ENCODE results near the gene ATP6V0A4.
"Not testable (repeated sequence)": the region's sequence is repeated elsewhere in the genome, so short reads cannot be mapped to it uniquely, and the experiment has no call there.

ATP6V0A4 gene

GRCh38 chr7:138801256-138801655 lies 3.3 kb upstream of the ATP6V0A4 start:
- peaks cover 7% of the 10 kb centered on the region for H3K4me1 ChIP-seq (ENCODE audit: control insufficient read depth, low read depth, low read length)
- no peak overlapping the region for H3K4me3 ChIP-seq (ENCODE audit: low read length)
- H3K9me3 ChIP-seq (ENCODE audit: control insufficient read depth, low read depth, low read length), result no peaks in the 10 kb centered on the region
- no peak overlapping the region for H3K9ac ChIP-seq (ENCODE audit: low read length)
- peaks cover 10% of the 10 kb centered on the region for H3K27me3 ChIP-seq (ENCODE audit: control insufficient read depth, insufficient read depth, low read length)
- no peak overlapping the region for H3K27ac ChIP-seq (ENCODE audit: low read length)
- H3K36me3 ChIP-seq (ENCODE audit: control insufficient read depth, low read depth, low read length), result no peaks in the 10 kb centered on the region

GRCh38 chr7:138799336-138800000 lies 1.5 kb upstream of the ATP6V0A4 start:
- H3K4me3 ChIP-seq (ENCODE audit: low read length), result no peak overlapping the region
- H3K27me3 ChIP-seq (ENCODE audit: control insufficient read depth, insufficient read depth, low read length), result peaks cover 10% of the 10 kb centered on the region
- no peak overlapping the region for H3K9ac ChIP-seq (ENCODE audit: low read length)
- no peak overlapping the region for H3K27ac ChIP-seq (ENCODE audit: low read length)
- peaks cover 8% of the 10 kb centered on the region for H3K4me1 ChIP-seq (ENCODE audit: control insufficient read depth, low read depth, low read length)
- H3K36me3 ChIP-seq (ENCODE audit: control insufficient read depth, low read depth, low read length), result no peaks in the 10 kb centered on the region
- H3K9me3 ChIP-seq (ENCODE audit: control insufficient read depth, low read depth, low read length), result no peaks in the 10 kb centered on the region

GRCh38 chr7:138798836-138799235 lies 840 bp upstream of the ATP6V0A4 start:
- peaks cover 14% of the 10 kb centered on the region for H3K4me1 ChIP-seq (ENCODE audit: control insufficient read depth, low read depth, low read length)
- H3K9ac ChIP-seq (ENCODE audit: low read length), result no peak overlapping the region
- H3K27me3 ChIP-seq (ENCODE audit: control insufficient read depth, insufficient read depth, low read length), result peaks cover 10% of the 10 kb centered on the region
- H3K9me3 ChIP-seq (ENCODE audit: control insufficient read depth, low read depth, low read length), result no peaks in the 10 kb centered on the region
- H3K36me3 ChIP-seq (ENCODE audit: control insufficient read depth, low read depth, low read length), result no peaks in the 10 kb centered on the region
- no peak overlapping the region for H3K27ac ChIP-seq (ENCODE audit: low read length)
- no peak overlapping the region for H3K4me3 ChIP-seq (ENCODE audit: low read length)

GRCh38 chr7:138797046-138797445 lies 950 bp downstream of the ATP6V0A4 start:
- not testable (repeated sequence) for H3K9me3 ChIP-seq (ENCODE audit: control insufficient read depth, low read depth, low read length); H3K9ac ChIP-seq (ENCODE audit: low read length); H3K36me3 ChIP-seq (ENCODE audit: control insufficient read depth, low read depth, low read length); H3K4me3 ChIP-seq (ENCODE audit: low read length); H3K27me3 ChIP-seq (ENCODE audit: control insufficient read depth, insufficient read depth, low read length); H3K27ac ChIP-seq (ENCODE audit: low read length)
- peaks cover 14% of the 10 kb centered on the region for H3K4me1 ChIP-seq (ENCODE audit: control insufficient read depth, low read depth, low read length)

GRCh38 chr7:138796038-138796615 lies 1.9 kb downstream of the ATP6V0A4 start:
- H3K9me3 ChIP-seq (ENCODE audit: control insufficient read depth, low read depth, low read length), result no peaks in the 10 kb centered on the region
- H3K4me1 ChIP-seq (ENCODE audit: control insufficient read depth, low read depth, low read length), result peaks cover 14% of the 10 kb centered on the region
- no peak overlapping the region for H3K27ac ChIP-seq (ENCODE audit: low read length)
- peaks cover 10% of the 10 kb centered on the region for H3K27me3 ChIP-seq (ENCODE audit: control insufficient read depth, insufficient read depth, low read length)
- no peaks in the 10 kb centered on the region for H3K36me3 ChIP-seq (ENCODE audit: control insufficient read depth, low read depth, low read length)
- no peak overlapping the region for H3K4me3 ChIP-seq (ENCODE audit: low read length)
- no peak overlapping the region for H3K9ac ChIP-seq (ENCODE audit: low read length)

DNA sequence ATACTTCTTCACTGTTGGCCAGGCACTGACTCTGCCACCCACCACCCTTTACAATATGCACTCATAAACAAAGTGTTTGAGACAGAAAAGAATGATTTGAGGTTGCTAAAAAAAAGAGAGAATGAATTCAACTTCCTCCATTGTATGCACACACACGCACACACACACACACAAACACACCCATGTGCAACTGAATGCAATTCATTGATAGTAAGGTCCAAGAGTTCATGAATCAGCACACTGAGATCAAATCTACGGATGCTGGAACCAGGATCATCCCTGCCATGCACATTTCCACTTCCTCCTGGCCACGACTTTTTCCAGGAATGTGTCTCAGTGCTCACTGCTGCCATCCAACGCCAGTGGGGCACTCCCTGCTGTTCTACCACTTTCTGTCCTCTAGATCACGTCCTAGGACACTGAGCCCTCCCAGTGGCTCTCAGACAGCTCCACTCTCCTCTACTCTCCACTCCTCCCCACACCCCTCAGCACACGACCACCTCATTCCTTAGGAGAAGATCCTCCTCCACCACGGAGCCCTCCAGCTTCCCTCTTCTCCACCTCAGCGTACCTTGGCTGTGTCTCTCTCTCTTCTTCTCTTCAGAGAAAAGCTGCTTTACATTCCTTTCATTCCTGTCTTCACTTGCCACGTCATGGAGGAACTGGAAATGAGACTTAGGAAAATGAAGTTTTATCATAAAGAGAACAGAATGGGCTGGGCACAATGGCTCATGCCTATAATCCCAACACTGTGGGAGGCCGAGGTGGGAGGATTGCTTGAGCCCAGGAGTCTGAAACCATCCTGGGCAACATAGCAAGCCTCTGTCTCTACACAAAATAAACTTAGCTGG lies 12.2 kb downstream of the ATP6V0A4 start:
- Histone ChIP-seq H3K9me3 (ENCODE audit: control insufficient read depth, low read depth, low read length) (no peaks in the 10 kb centered on the region), H3K4me3 (ENCODE audit: low read length) (no peak overlapping the region), H3K27me3 (ENCODE audit: control insufficient read depth, insufficient read depth, low read length) (no peaks in the 10 kb centered on the region), H3K9ac (ENCODE audit: low read length) (no peak overlapping the region), H3K27ac (ENCODE audit: low read length) (no peak overlapping the region), H3K4me1 (ENCODE audit: control insufficient read depth, low read depth, low read length) (no peaks in the 10 kb centered on the region), H3K36me3 (ENCODE audit: control insufficient read depth, low read depth, low read length) (no peaks in the 10 kb centered on the region)

DNA sequence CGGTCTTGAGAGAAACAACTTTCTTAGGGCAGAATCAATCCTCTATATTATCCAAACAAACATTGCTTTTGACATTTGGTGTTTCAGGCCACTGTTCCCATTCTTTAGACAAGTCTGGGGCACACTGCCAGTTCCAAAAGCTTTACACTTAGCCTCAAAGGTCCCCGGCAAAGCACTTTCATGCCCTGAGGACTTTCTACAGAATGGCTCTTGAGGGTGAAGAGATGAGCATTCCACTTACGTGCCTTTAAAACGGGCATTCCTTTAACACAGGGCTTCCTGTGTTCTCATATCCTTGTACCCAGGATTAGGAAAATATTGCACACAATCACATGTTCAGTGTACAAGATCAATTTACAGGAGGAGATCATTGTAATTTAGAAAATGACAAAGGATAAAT lies 13.3 kb downstream of the ATP6V0A4 start:
- no peak overlapping the region for H3K4me3 ChIP-seq (ENCODE audit: low read length)
- no peaks in the 10 kb centered on the region for H3K36me3 ChIP-seq (ENCODE audit: control insufficient read depth, low read depth, low read length)
- no peaks in the 10 kb centered on the region for H3K27me3 ChIP-seq (ENCODE audit: control insufficient read depth, insufficient read depth, low read length)
- no peaks in the 10 kb centered on the region for H3K4me1 ChIP-seq (ENCODE audit: control insufficient read depth, low read depth, low read length)
- no peak overlapping the region for H3K9ac ChIP-seq (ENCODE audit: low read length)
- no peaks in the 10 kb centered on the region for H3K9me3 ChIP-seq (ENCODE audit: control insufficient read depth, low read depth, low read length)
- no peak overlapping the region for H3K27ac ChIP-seq (ENCODE audit: low read length)

DNA sequence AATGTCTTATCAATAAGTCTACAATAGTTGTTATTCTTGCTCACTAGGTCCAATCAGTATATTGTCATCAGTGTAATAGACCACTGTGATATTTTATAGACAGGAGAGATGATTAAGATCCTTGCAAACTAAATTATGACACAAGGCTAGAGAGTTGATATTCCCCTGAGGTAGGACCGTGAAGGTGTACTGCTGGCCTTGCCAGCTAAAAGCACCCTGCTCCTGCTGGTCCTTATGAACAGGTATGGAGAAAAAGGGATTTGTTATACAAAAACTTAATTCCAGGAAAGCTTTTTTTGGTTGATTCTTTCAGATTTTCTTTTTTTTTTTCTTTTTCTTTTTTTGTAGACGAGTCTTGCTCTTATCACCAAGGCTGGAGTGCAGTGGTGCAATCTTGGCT lies 17.0 kb downstream of the ATP6V0A4 start:
- no peak overlapping the region for H3K9ac ChIP-seq (ENCODE audit: low read length)
- H3K4me3 ChIP-seq (ENCODE audit: low read length), result no peak overlapping the region
- H3K27me3 ChIP-seq (ENCODE audit: control insufficient read depth, insufficient read depth, low read length), result no peaks in the 10 kb centered on the region

GRCh38 chr7:138776166-138776833 lies 21.7 kb downstream of the ATP6V0A4 start:
- no peak overlapping the region for H3K4me3 ChIP-seq (ENCODE audit: low read length)
- no peak overlapping the region for H3K27ac ChIP-seq (ENCODE audit: low read length)

More for the DNA sequence above, 17.0 kb downstream of the ATP6V0A4 start:
- Histone ChIP-seq H3K4me1 (ENCODE audit: control insufficient read depth, low read depth, low read length) (peaks cover 3% of the 10 kb centered on the region), H3K27ac (ENCODE audit: low read length) (no peak overlapping the region), H3K36me3 (ENCODE audit: control insufficient read depth, low read depth, low read length) (no peaks in the 10 kb centered on the region), H3K9me3 (ENCODE audit: control insufficient read depth, low read depth, low read length) (no peaks in the 10 kb centered on the region)

GRCh38 chr7:138773817-138774216 lies 24.2 kb downstream of the ATP6V0A4 start:
- Histone ChIP-seq H3K27me3 (ENCODE audit: control insufficient read depth, insufficient read depth, low read length) (peaks cover 6% of the 10 kb centered on the region), H3K9ac (ENCODE audit: low read length) (no peak overlapping the region), H3K27ac (ENCODE audit: low read length) (no peak overlapping the region), H3K4me3 (ENCODE audit: low read length) (no peak overlapping the region), H3K9me3 (ENCODE audit: control insufficient read depth, low read depth, low read length) (no peaks in the 10 kb centered on the region), H3K4me1 (ENCODE audit: control insufficient read depth, low read depth, low read length) (peaks cover 8% of the 10 kb centered on the region), H3K36me3 (ENCODE audit: control insufficient read depth, low read depth, low read length) (no peaks in the 10 kb centered on the region)

More at GRCh38 chr7:138776166-138776833, 21.7 kb downstream of the ATP6V0A4 start:
- Histone ChIP-seq H3K9ac (ENCODE audit: low read length) (no peak overlapping the region), H3K36me3 (ENCODE audit: control insufficient read depth, low read depth, low read length) (no peaks in the 10 kb centered on the region), H3K27me3 (ENCODE audit: control insufficient read depth, insufficient read depth, low read length) (peaks cover 6% of the 10 kb centered on the region), H3K4me1 (ENCODE audit: control insufficient read depth, low read depth, low read length) (peaks cover 8% of the 10 kb centered on the region), H3K9me3 (ENCODE audit: control insufficient read depth, low read depth, low read length) (no peaks in the 10 kb centered on the region)

DNA sequence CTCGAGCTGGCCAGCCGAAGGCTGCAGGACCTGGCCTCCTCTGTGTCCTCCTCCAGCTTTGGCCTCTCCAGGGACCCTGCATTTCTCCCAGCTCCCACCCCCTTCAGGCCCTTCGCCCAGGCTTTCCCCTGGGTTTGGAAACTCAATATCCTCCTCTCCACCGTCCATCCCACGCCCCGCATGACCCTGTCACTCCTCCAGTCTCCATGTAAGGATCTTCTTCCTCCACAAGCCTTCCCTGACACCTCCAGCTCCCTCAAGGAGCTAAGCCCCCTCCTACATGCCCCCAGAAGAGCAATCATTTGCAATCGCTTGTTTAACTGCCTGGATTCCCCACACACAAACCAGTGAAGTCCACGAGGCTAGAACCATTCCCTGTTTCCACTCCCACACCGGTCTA lies 24.8 kb downstream of the ATP6V0A4 start:
- H3K9me3 ChIP-seq (ENCODE audit: control insufficient read depth, low read depth, low read length), result no peaks in the 10 kb centered on the region
- H3K4me3 ChIP-seq (ENCODE audit: low read length), result no peak overlapping the region
- no peak overlapping the region for H3K27ac ChIP-seq (ENCODE audit: low read length)
- peaks cover 6% of the 10 kb centered on the region for H3K27me3 ChIP-seq (ENCODE audit: control insufficient read depth, insufficient read depth, low read length)
- H3K9ac ChIP-seq (ENCODE audit: low read length), result no peak overlapping the region
- H3K36me3 ChIP-seq (ENCODE audit: control insufficient read depth, low read depth, low read length), result no peaks in the 10 kb centered on the region
- peaks cover 6% of the 10 kb centered on the region for H3K4me1 ChIP-seq (ENCODE audit: control insufficient read depth, low read depth, low read length)
